ENCODE results near the gene LINC01488.

LINC01488 gene

GRCh38 chr11:69508974-69509373, 27.5 kb downstream of the LINC01488 start:
- DNase-seq (ENCODE audit: low read depth in 2 of 2, low spot score in 1 of 2), result no peak

GRCh38 chr11:69509381-69509780, 27.9 kb downstream of the LINC01488 start:
- DNase-seq (ENCODE audit: low read depth in 2 of 2, low spot score in 1 of 2), result no peak

- DNase-seq (ENCODE audit: low read depth in 2 of 2, low spot score in 1 of 2), result no peak
Observed at GRCh38 chr11:69509846-69510390, 28.5 kb downstream of the LINC01488 start.

GRCh38 chr11:69510471-69511357, 29.3 kb downstream of the LINC01488 start:
- DNase-seq (ENCODE audit: low read depth in 2 of 2, low spot score in 1 of 2), result no peak

GRCh38 chr11:69511358-69512055, 30.0 kb downstream of the LINC01488 start:
- no peak for DNase-seq (ENCODE audit: low read depth in 2 of 2, low spot score in 1 of 2)

GRCh38 chr11:69512136-69512535, 30.7 kb downstream of the LINC01488 start:
- no peak for DNase-seq (ENCODE audit: low read depth in 2 of 2, low spot score in 1 of 2)

- no peak for DNase-seq (ENCODE audit: low read depth in 2 of 2, low spot score in 1 of 2)
Observed at GRCh38 chr11:69512790-69513189, 31.3 kb downstream of the LINC01488 start.

- DNase-seq (ENCODE audit: low read depth in 2 of 2, low spot score in 1 of 2), result no peak
Observed at GRCh38 chr11:69513196-69513595, 31.7 kb downstream of the LINC01488 start.

- no peak for DNase-seq (ENCODE audit: low read depth in 2 of 2, low spot score in 1 of 2)
Observed at GRCh38 chr11:69513663-69514224, 32.3 kb downstream of the LINC01488 start.

- DNase-seq (ENCODE audit: low read depth in 2 of 2, low spot score in 1 of 2), result no peak
Observed at GRCh38 chr11:69514771-69515170, 33.3 kb downstream of the LINC01488 start.

- no peak for DNase-seq (ENCODE audit: low read depth in 2 of 2, low spot score in 1 of 2)
Observed at GRCh38 chr11:69515271-69516245, 34.1 kb downstream of the LINC01488 start.

- DNase-seq (ENCODE audit: low read depth in 2 of 2, low spot score in 1 of 2), result no peak
Observed at GRCh38 chr11:69516526-69516925, 35.1 kb downstream of the LINC01488 start.

GRCh38 chr11:69518081-69518950, 36.9 kb downstream of the LINC01488 start:
- no peak for DNase-seq (ENCODE audit: low read depth in 2 of 2, low spot score in 1 of 2)

GRCh38 chr11:69520186-69520916, 38.9 kb downstream of the LINC01488 start:
- no peak for DNase-seq (ENCODE audit: low read depth in 2 of 2, low spot score in 1 of 2)

GRCh38 chr11:69521457-69521856, 40.0 kb downstream of the LINC01488 start:
- no peak for DNase-seq (ENCODE audit: low read depth in 2 of 2, low spot score in 1 of 2)

GRCh38 chr11:69523453-69523852, 42.0 kb downstream of the LINC01488 start:
- DNase-seq (ENCODE audit: low read depth in 2 of 2, low spot score in 1 of 2), result no peak

GRCh38 chr11:69524291-69524882, 42.9 kb downstream of the LINC01488 start:
- DNase-seq (ENCODE audit: low read depth in 2 of 2, low spot score in 1 of 2), result no peak

GRCh38 chr11:69524991-69525411, 43.5 kb downstream of the LINC01488 start:
- no peak for DNase-seq (ENCODE audit: low read depth in 2 of 2, low spot score in 1 of 2)
